Measurements from ENCODE around the gene KL. TPM values are rescaled to one million over a fixed set of nuclear protein-coding genes. Genes with fewer than 3 reads are reported as not detected.

Gene KL
- total and polyA plus RNA-seq, 2 of the 8 experiments (the other 6 are each of a cell fraction or from before 2014, with no cell fraction given): 0.02 TPM; not detected in 1

DNA sequence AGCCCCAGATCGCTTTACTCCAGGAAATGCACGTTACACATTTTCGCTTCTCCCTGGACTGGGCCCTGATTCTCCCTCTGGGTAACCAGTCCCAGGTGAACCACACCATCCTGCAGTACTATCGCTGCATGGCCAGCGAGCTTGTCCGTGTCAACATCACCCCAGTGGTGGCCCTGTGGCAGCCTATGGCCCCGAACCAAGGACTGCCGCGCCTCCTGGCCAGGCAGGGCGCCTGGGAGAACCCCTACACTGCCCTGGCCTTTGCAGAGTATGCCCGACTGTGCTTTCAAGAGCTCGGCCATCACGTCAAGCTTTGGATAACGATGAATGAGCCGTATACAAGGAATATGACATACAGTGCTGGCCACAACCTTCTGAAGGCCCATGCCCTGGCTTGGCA, 44.6 kb downstream of the KL start:
- 94% methylated on average over 15 of the region's 15 CpGs; no CpG with 5 or more reads in 1 of the 2 experiments for WGBS, 2 experiments (ENCODE audit: extremely low coverage in 1 of 2, insufficient coverage in 1 of 2, insufficient read length in 1 of 2, insufficient replicate concordance in 2 of 2, low coverage in 1 of 2, low lambda C conversion rate in 2 of 2, missing lambda C conversion rate in 1 of 2)
- Histone ChIP-seq H3K9ac (replicated peaks in 1 of 4; ENCODE audit: extremely low read depth in 1 of 4, low read depth in 3 of 4, low read length in 3 of 4) (no peak overlapping the region), H3K23ac (ENCODE audit: insufficient read length) (no peak overlapping the region), H3K79me2 (ENCODE audit: control insufficient read depth in 1 of 2, insufficient read depth in 2 of 2, low read length in 2 of 2) (no peaks in the 10 kb centered on the region), H2AK5ac (ENCODE audit: low read depth, low read length) (no peak overlapping the region), H2BK12ac (ENCODE audit: low read depth, low read length) (no peak overlapping the region), H3K36me3 (ENCODE audit: control insufficient read depth in 2 of 4, insufficient read depth in 4 of 4, low read length in 3 of 4) (no peaks in the 10 kb centered on the region), H4K91ac (replicated peaks; ENCODE audit: insufficient read length, low read length) (no peak overlapping the region), H3K4me2 (ENCODE audit: insufficient read depth in 1 of 2, low read depth in 2 of 2, low read length in 2 of 2) (no peak overlapping the region), H2AFZ (ENCODE audit: low read length) (no peak overlapping the region), H4K5ac (ENCODE audit: insufficient read length, low read depth, low read length) (no peak overlapping the region), H3K9me3 (ENCODE audit: insufficient read depth in 2 of 2, low read depth in 1 of 2, low read length in 1 of 2) (no peaks in the 10 kb centered on the region), H2BK5ac (ENCODE audit: low read depth, low read length) (no peak overlapping the region), H3K79me1 (ENCODE audit: low read depth, low read length) (no peaks in the 10 kb centered on the region), H4K20me1 (replicated peaks in 1 of 2; ENCODE audit: control insufficient read depth in 1 of 2, insufficient read depth in 2 of 2, low read length in 2 of 2) (no peaks in the 10 kb centered on the region), H2BK120ac (replicated peaks; ENCODE audit: low read depth, low read length) (no peak overlapping the region), H4K8ac (ENCODE audit: extremely low read depth, insufficient read depth, low read length) (no peak overlapping the region), H3K14ac (ENCODE audit: insufficient read length) (no peak overlapping the region), H3K27me3 (replicated peaks in 1 of 4; ENCODE audit: control insufficient read depth in 3 of 4, extremely low read depth in 1 of 4, insufficient read depth in 3 of 4, low read length in 3 of 4) (no peaks in the 10 kb centered on the region), H2BK15ac (ENCODE audit: low read length) (no peak overlapping the region), H3K4ac (replicated peaks; ENCODE audit: insufficient read length, low read depth, low read length) (no peak overlapping the region), H2BK20ac (ENCODE audit: low read length) (no peak overlapping the region), H3K18ac (ENCODE audit: extremely low read depth, low read length) (no peak overlapping the region), H3K4me1 (replicated peaks in 1 of 4; ENCODE audit: control insufficient read depth in 3 of 4, insufficient read depth in 4 of 4, low read length in 3 of 4) (no peaks in the 10 kb centered on the region), H3K56ac (replicated peaks; ENCODE audit: insufficient read length, low read depth, low read length) (no peak overlapping the region), H3K23me2 (ENCODE audit: low read depth, low read length) (no peaks in the 10 kb centered on the region), H3K27ac (ENCODE audit: low read depth, low read length) (no peak overlapping the region), H3K4me3 (ENCODE audit: extremely low read depth in 1 of 4, insufficient read depth in 2 of 4, low read depth in 3 of 4, low read length in 4 of 4) (no peak overlapping the region)
- CTCF ChIA-PET (ENCODE audit: partially characterized antibody): no interaction called here
- no peak for FAIRE-seq
- POLR2A ChIA-PET (ENCODE audit: partially characterized antibody): no interaction called here
- no peak for DNase-seq (ENCODE audit: low read depth in 1 of 2, low spot score in 2 of 2)
- TF ChIP-seq HDAC6 (IDR thresholded peaks at IDR 0.05; ENCODE audit: low read depth, low read length): no peak
- no peak for TF ChIP-seq TEAD4 (IDR thresholded peaks at IDR 0.05; ENCODE audit: low read depth, low read length)
- TF ChIP-seq HDAC2 (IDR thresholded peaks at IDR 0.05; ENCODE audit: borderline replicate concordance in 1 of 2, low read depth in 2 of 2, low read length in 2 of 2): no peak
- no peak for TF ChIP-seq TCF12 (IDR thresholded peaks at IDR 0.05; ENCODE audit: low read depth, low read length)
- TF ChIP-seq, protein P1, sequence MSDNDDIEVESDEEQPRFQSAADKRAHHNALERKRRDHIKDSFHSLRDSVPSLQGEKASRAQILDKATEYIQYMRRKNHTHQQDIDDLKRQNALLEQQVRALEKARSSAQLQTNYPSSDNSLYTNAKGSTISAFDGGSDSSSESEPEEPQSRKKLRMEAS (IDR thresholded peaks at IDR 0.05): no peak
- no peak for TF ChIP-seq KDM4A (IDR thresholded peaks at IDR 0.05; ENCODE audit: low read depth, low read length, severe bottlenecking)
- TF ChIP-seq SRF (IDR thresholded peaks at IDR 0.05; ENCODE audit: low read depth, low read length): no peak
- no peak for TF ChIP-seq CHD2 (IDR thresholded peaks at IDR 0.05; ENCODE audit: low read length)
- no peak for TF ChIP-seq SIN3A (conservative IDR thresholded peaks at IDR 0.05 in 1 of 2, IDR thresholded peaks at IDR 0.05 in 1 of 2; ENCODE audit: low read depth in 1 of 2, low read length in 2 of 2)
- TF ChIP-seq SP1 (IDR thresholded peaks at IDR 0.05; ENCODE audit: low read depth, low read length): no peak
- TF ChIP-seq CHD1 (IDR thresholded peaks at IDR 0.05; ENCODE audit: low read depth, low read length): no peak
- no peak for TF ChIP-seq JUND (IDR thresholded peaks at IDR 0.05; ENCODE audit: low read length)
- TF ChIP-seq RXRA (IDR thresholded peaks at IDR 0.05; ENCODE audit: insufficient read depth, low read depth, low read length): no peak
- no peak for TF ChIP-seq CEBPB (IDR thresholded peaks at IDR 0.05; ENCODE audit: low read depth, low read length)
- TF ChIP-seq EGR1 (IDR thresholded peaks at IDR 0.05; ENCODE audit: borderline replicate concordance, low read depth, low read length): no peak
